ENCODE measurements around the gene CLCNKA.

The CLCNKA gene

GRCh38 chr1:16082283-16083038 is 60.6 kb downstream of the CLCNKA start:
- no peak for DNase-seq

GRCh38 chr1:16083486-16083885 is 61.6 kb downstream of the CLCNKA start:
- DNase-seq = no peak

Data from NCI-H524 treated with DMSO at 0.1 percent for 48 hours (cell line).